ENCODE data around the gene CASKIN2.
A peak's percentile ranks its signal among the peaks of the same experiment; 100 is the strongest.
"Not testable (repeated sequence)": the region's sequence is repeated elsewhere in the genome, so short reads cannot be mapped to it uniquely, and the experiment has no call there.

CASKIN2 gene

DNA sequence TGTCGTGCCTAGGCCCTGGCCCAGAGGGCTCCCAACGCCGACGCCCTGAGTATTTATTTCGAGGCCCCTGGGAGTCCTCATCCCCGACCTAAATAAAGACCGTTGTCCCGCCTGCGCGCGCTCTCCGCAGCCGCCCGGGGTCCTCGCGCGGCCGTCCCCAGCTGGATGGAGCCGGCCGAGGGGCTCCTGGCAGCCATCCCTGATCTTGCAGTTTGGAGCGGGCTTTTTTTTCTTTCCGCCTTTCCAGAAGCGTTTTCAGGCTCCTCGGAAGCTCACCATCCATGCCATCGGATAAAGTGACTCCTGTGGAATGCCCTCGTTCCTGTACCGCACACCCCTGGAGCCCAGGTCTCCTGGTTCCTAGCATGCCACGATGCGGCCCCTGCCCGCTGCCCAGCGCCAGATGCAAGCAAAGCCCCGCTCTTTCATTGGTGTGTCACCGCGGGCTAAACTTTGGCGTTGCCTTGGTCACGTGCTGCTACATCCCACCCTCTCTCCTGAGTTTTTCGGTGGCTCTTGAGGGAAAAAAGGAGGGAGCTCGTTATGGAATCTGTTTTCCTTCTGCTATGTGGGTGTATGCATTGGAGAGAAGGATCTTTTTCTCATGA, 58.2 kb downstream of the CASKIN2 start:
- DNase-seq = no peak

- DNase-seq = peak; percentile 93
These were observed 58.8 kb downstream of the CASKIN2 start, which contains the start of gene TMEM94 for GRCh38 chr17:75456417-75457046. TSS of gene TMEM94 (plus strand) at chr17:75456635. CDS start at chr17:75471906, 15,271 bp downstream.

DNA sequence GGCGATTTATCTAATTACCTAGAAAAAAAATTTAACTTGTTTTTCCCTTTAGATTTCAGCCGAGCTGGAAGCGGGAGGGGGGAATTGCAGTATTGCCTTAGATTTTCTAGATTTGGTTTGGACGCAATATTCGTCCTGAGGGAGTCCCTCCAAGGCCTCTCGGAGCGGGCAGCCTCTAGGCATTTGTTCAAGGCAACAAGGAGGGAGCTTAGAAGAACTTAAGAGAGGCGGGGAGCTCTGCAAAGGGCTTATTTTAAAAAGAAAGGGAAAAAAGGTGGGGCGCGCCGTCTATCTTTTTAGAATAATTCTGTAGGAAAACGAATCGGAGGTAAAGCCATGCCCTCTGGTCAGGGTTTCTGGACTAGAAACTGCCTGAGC, 59.3 kb downstream of the CASKIN2 start:
- DNase-seq = peak; percentile 71

DNA sequence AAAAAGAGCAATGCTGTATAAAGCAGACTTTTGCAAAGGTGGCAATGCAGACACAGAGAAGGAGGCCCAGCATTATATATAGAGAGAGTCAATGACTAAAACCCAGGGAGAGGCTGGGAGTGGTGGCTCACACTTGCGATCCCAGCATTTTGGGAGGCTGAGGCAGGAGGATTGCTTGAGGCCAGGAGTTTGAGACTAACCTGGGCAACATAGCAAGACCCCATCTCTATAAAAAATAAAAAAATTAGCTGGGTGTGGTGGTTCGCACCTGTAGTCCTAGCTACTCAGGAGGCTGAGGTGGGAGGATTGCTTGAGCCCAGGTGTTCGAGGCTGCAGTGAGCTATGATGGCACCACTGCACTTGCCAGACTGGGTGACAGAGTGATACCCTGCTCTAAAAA, 60.7 kb downstream of the CASKIN2 start:
- DNase-seq = not testable (repeated sequence)

GRCh38 chr17:75454193-75454592, 61.1 kb downstream of the CASKIN2 start:
- DNase-seq = peak; percentile 16

- DNase-seq = no peak
These were observed 65.1 kb downstream of the CASKIN2 start for GRCh38 chr17:75450270-75450669.
